ENCODE data around the gene USP20. TPM values are rescaled to one million over a fixed set of nuclear protein-coding genes. Genes with fewer than 3 reads are reported as not detected.

The USP20 gene
- total RNA-seq, 4 donors from 2014 or later, result 23.9 to 61.8 (median 52.0) TPM

DNA sequence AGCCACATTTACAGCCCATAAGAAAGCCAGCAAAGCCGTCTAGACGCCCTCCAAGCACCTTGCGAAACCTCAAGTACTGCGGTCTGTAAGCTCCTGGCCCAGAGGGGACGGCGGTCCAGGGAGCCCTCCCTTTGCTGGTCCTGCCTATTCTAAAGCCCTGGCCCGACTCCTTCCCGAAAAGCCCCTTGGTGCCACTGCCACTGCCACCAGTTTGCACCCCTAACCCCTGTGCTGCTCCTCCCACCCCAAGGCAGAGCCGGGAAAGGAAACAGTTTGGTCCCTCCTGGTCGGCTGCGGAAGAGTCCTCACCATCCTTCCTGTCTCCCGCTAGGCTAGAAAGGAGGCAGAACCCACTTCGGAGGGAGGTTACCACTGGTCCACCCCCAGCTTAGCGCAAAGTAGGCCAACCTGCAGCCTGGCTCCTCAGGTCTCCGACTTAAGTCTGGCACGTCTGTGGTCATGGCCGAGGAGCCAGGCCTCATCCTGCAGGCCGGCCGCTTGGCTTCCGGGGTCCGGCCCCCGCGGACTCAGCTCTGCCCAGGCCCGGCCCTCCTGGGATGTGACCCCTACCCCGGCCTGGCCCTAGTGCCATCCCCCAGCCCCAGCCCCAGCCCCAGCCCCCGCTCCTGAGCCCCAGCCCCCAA lies 12.2 kb upstream of the USP20 start:
- no peaks in the 10 kb centered on the region for H3K9me3 ChIP-seq
- peak in 1 of 2 donors; percentile 25 for DNase-seq
- WGBS, 2 donors, result 18 to 24% methylated on average over 18 to 20 of the region's 26 CpGs
- no peaks in the 10 kb centered on the region for H3K27me3 ChIP-seq
- H3K4me3 ChIP-seq (replicated peaks in 1 of 3), result peak overlapping the region in 2 of 3 donors; percentile 10 to 94
- peak overlapping the region in 1 of 3 donors; percentile 65 for H3K27ac ChIP-seq
- H3K36me3 ChIP-seq, result peaks cover 19 to 22% of the 10 kb centered on the region in 2 donors
- TF ChIP-seq, protein P1, sequence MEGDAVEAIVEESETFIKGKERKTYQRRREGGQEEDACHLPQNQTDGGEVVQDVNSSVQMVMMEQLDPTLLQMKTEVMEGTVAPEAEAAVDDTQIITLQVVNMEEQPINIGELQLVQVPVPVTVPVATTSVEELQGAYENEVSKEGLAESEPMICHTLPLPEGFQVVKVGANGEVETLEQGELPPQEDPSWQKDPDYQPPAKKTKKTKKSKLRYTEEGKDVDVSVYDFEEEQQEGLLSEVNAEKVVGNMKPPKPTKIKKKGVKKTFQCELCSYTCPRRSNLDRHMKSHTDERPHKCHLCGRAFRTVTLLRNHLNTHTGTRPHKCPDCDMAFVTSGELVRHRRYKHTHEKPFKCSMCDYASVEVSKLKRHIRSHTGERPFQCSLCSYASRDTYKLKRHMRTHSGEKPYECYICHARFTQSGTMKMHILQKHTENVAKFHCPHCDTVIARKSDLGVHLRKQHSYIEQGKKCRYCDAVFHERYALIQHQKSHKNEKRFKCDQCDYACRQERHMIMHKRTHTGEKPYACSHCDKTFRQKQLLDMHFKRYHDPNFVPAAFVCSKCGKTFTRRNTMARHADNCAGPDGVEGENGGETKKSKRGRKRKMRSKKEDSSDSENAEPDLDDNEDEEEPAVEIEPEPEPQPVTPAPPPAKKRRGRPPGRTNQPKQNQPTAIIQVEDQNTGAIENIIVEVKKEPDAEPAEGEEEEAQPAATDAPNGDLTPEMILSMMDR (IDR thresholded peaks at IDR 0.05), result no peak
- no peak for TF ChIP-seq POLR2A (IDR thresholded peaks at IDR 0.05)
- intact Hi-C loops (cut with DNase I), result no loop called here
- peaks cover 6 to 7% of the 10 kb centered on the region in 2 donors for H3K4me1 ChIP-seq

DNA sequence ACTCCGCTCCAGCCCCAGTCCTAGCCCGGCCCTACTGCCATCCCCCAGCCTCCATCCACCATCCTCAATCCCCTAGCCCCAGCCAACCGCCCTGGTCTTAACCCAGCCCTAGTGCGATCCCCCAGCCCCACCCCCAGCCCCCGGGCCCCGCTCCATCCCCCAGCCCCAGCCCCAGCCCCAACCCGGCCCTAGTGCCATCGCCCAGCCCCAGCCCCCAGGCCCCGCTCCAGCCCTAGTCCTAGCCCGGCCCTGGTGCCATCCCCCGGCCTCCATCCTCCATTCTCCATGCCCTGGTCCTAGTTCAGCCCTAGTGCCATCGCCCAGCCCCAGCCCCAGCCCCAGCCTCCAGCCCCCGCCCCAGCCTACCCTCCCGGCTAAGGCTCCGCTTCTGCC lies 11.7 kb upstream of the USP20 start:
- Histone ChIP-seq H3K4me3 (replicated peaks in 1 of 3) (peak overlapping the region in 2 of 3 donors; percentile 68 to 94), H3K9me3 (no peaks in the 10 kb centered on the region), H3K27ac (peak overlapping the region; percentile 10 to 65 (median 60)), H3K36me3 (peaks cover 19 to 20% of the 10 kb centered on the region in 2 donors), H3K27me3 (no peaks in the 10 kb centered on the region), H3K4me1 (peaks cover 6 to 7% of the 10 kb centered on the region in 2 donors)
- TF ChIP-seq POLR2A (IDR thresholded peaks at IDR 0.05), result no peak
- TF ChIP-seq, protein P1 (IDR thresholded peaks at IDR 0.05), result no peak
- intact Hi-C loops (cut with DNase I), result no loop called here
- DNase-seq, result no peak
- 0% methylated on average over 1 to 7 of the region's 15 CpGs for WGBS, 2 donors

DNA sequence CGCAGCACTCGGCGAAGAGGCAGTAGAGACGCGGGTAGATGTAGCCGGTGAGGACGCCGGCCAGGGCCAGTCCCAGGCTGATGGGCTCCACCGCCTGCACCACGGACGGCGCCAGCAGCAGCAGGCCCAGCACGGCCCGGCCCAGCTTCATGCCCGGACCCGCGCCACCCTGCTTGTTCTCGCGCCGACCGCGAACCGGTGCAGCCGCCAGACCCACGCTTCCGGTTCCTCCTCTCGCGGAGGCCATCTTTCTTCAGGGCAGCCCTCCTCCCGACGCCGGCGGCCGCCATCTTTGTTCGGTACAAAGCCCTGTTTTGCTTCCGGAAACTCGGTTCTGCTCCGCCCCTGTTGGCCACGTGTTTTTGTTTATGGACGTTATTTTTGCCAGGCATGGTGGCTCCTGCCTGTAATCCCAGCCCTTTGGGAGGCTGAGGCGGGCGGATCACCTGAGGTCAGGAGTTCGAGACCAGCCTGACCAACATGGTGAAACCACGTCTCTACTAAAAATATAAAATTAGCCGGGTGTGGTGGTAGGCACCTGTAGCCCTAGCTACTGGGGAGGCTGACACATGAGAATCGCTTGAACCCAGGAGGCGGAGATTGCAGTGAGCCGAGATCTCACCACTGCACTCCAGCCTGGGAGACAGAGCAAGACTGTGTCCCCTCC lies 11.2 kb upstream of the USP20 start, which contains the start of gene TOR1A:
Gene TOR1A (minus strand): TSS at position 202 of the 667 bp plus-strand sequence. CDS start 51 bp downstream, at position 151.
- H3K4me3 ChIP-seq (replicated peaks in 1 of 3), result peak within 1 kb of the TSS in 2 of 3 donors; percentile 68 to 94
- intact Hi-C loops (cut with DNase I), result no loop called here
- H3K9me3 ChIP-seq, result no peaks in the 10 kb centered on the region
- peak in 1 of 2 donors; percentile 78 for TF ChIP-seq POLR2A (IDR thresholded peaks at IDR 0.05)
- TF ChIP-seq, protein P1 (IDR thresholded peaks at IDR 0.05), result no peak
- H3K27me3 ChIP-seq, result no peaks in the 10 kb centered on the region
- DNase-seq, result peak; percentile 93 to 96
- peak within 1 kb of the TSS; percentile 10 to 65 (median 60) for H3K27ac ChIP-seq
- 10 to 11% methylated on average over 18 to 21 of the region's 47 CpGs for WGBS, 2 donors
- H3K4me1 ChIP-seq, result peaks cover 6 to 7% of the 10 kb centered on the region in 2 donors
- H3K36me3 ChIP-seq, result peaks cover 22 to 25% of the 10 kb centered on the region in 2 donors

DNA sequence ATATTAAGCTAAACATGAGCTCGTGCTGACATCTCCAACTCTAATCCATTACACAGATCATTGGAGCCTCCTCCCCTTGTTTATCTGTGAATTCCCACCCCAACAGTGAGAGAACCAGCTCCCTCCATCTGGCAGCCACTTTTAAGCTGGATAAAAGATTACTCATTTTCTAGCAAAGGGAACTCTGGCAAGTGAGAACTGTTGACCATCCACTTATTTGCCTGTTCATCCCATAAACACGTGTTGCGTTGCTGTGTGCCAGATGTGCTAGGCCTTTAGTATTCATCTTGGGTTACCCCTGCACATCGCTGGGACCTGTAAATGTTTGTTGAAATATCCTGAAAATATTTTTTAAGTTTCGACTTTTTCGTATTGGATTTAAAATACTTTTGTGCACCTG lies 8.9 kb upstream of the USP20 start:
- H3K4me3 ChIP-seq (replicated peaks in 1 of 3), result no peak overlapping the region
- H3K36me3 ChIP-seq, result peaks cover 35 to 40% of the 10 kb centered on the region in 2 donors
- peaks cover 6 to 7% of the 10 kb centered on the region in 2 donors for H3K4me1 ChIP-seq
- no peak overlapping the region for H3K27ac ChIP-seq
- WGBS, 2 donors, result 88 to 94% methylated on average over 6 of the region's 6 CpGs
- no peaks in the 10 kb centered on the region for H3K9me3 ChIP-seq
- no peak for TF ChIP-seq POLR2A (IDR thresholded peaks at IDR 0.05)
- TF ChIP-seq, protein P1 (IDR thresholded peaks at IDR 0.05), result no peak
- intact Hi-C loops (cut with DNase I), result no loop called here
- H3K27me3 ChIP-seq, result no peaks in the 10 kb centered on the region
- no peak for DNase-seq

DNA sequence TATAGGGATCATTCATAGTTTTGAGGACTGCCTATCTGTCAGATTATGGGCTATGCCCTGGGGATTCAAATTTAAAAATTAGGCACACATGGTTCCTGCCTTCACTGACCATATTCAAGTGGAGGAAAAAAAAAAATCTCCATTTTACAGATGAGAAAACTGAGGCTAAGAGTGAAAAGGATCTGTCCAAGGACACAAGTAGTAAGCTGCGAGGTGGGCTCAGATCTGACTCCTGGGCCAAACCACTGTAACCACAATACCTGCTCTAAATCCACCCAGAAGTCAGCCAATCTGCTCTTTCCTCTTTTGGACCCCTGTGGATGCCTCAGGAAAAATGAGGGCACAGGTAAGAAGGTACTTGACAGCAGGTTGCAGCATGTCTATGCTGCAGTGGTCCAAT lies 8.5 kb upstream of the USP20 start:
- WGBS, 2 donors, result 96 to 100% methylated on average over 1 of the region's 1 CpG
- peaks cover 38 to 40% of the 10 kb centered on the region in 2 donors for H3K36me3 ChIP-seq

More for the DNA sequence above, 8.5 kb upstream of the USP20 start:
- DNase-seq, result no peak
- Histone ChIP-seq H3K9me3 (no peaks in the 10 kb centered on the region), H3K27me3 (no peaks in the 10 kb centered on the region), H3K27ac (no peak overlapping the region), H3K4me3 (replicated peaks in 1 of 3) (no peak overlapping the region), H3K4me1 (peaks cover 6 to 7% of the 10 kb centered on the region in 2 donors)
- intact Hi-C loops (cut with DNase I), result no loop called here
- TF ChIP-seq, protein P1 (IDR thresholded peaks at IDR 0.05), result no peak
- TF ChIP-seq POLR2A (IDR thresholded peaks at IDR 0.05), result no peak

Measured in thyroid gland (tissue), 4 donors.